GM12872 (cell line): ENCODE data around the gene PCDH12.
A peak's percentile ranks its signal among the peaks of the same experiment; 100 is the strongest.

ENCODE experiments used
- CTCF ChIP-seq: IDR thresholded peaks from 3 replicates; pipeline ENCODE4 v1.5.1; 2011; ENCODE audit warnings: low read depth, mild to moderate bottlenecking, low read length, moderate library complexity; ENCODE audit not compliant: insufficient read depth

Gene PCDH12

GRCh38 chr5:141954194-141954593 is 3.8 kb downstream of the PCDH12 start:
- no peak for TF ChIP-seq CTCF

GRCh38 chr5:141952020-141952419 is 6.0 kb downstream of the PCDH12 start:
- TF ChIP-seq CTCF = no peak

- TF ChIP-seq CTCF = peak; percentile 83
Measured at GRCh38 chr5:141951332-141951781, 6.6 kb downstream of the PCDH12 start.

- TF ChIP-seq CTCF = no peak
Measured at GRCh38 chr5:141950207-141951005, 7.6 kb downstream of the PCDH12 start.

- TF ChIP-seq CTCF = no peak
Measured at GRCh38 chr5:141949511-141949910, 8.5 kb downstream of the PCDH12 start.

GRCh38 chr5:141948812-141949211 is 9.2 kb downstream of the PCDH12 start:
- no peak for TF ChIP-seq CTCF

GRCh38 chr5:141947316-141947715 is 10.7 kb downstream of the PCDH12 start:
- no peak for TF ChIP-seq CTCF
